ENCODE results near the gene GTF2F2. TPM values are rescaled to one million over a fixed set of nuclear protein-coding genes. Genes with fewer than 3 reads are reported as not detected.

GTF2F2 gene
- polyA plus RNA-seq, 1 experiment, result 44.3 TPM

DNA sequence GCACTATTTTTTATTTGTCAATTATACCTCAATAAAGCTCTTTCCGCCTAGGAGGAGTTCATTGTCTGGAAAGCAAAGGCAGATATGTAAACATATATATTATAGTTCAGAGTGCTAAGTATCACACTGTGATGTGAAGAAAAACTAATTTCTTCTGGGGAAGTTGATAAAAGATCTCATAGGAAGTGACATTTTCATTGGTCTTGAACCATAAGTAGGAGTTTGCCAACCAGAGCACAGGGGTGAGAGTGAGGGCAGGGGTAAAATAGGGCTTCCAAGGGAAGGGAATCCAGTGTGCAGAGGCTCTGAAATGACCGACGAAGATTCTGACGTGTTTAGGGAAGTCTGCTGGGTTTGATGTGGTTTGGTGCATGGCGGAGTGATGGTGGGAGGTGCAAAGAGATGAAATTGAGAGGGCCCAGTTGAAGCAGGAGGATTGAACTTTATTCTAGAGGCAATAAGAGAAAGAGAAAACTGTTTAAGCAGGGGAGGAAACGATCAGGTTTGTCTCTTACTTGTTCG is 780 bp upstream of the GTF2F2 start:
- peak; percentile 33 for DNase-seq (ENCODE audit: low read depth, low spot score)
- Histone ChIP-seq H3K9me3 (ENCODE audit: control insufficient read depth, insufficient read depth, low read length) (no peaks in the 10 kb centered on the region; the same call in 1 of the 2 replicates), H3K27me3 (ENCODE audit: control insufficient read depth, insufficient read depth, low read length) (no peaks in the 10 kb centered on the region), H3K4me3 (ENCODE audit: low read depth, low read length) (peak overlapping the region; percentile 96), H3K27ac (ENCODE audit: low read depth, low read length) (peak overlapping the region; percentile 91)
- CTCF ChIA-PET, result interaction anchor here (2.0 kb wide), 1 partner anchor 162 kb away, joined by 11 read pairs; no protein-coding TSS in a partner anchor
- POLR2A ChIA-PET, result interaction anchor here (0.6 to 1.0 kb wide), 2 partner anchors 48 to 206 kb away, joined by 3 to 5 read pairs; no protein-coding TSS in a partner anchor
- TF ChIP-seq, protein P1, sequence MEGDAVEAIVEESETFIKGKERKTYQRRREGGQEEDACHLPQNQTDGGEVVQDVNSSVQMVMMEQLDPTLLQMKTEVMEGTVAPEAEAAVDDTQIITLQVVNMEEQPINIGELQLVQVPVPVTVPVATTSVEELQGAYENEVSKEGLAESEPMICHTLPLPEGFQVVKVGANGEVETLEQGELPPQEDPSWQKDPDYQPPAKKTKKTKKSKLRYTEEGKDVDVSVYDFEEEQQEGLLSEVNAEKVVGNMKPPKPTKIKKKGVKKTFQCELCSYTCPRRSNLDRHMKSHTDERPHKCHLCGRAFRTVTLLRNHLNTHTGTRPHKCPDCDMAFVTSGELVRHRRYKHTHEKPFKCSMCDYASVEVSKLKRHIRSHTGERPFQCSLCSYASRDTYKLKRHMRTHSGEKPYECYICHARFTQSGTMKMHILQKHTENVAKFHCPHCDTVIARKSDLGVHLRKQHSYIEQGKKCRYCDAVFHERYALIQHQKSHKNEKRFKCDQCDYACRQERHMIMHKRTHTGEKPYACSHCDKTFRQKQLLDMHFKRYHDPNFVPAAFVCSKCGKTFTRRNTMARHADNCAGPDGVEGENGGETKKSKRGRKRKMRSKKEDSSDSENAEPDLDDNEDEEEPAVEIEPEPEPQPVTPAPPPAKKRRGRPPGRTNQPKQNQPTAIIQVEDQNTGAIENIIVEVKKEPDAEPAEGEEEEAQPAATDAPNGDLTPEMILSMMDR (IDR thresholded peaks at IDR 0.05; ENCODE audit: low read depth, low read length), result no peak

DNA sequence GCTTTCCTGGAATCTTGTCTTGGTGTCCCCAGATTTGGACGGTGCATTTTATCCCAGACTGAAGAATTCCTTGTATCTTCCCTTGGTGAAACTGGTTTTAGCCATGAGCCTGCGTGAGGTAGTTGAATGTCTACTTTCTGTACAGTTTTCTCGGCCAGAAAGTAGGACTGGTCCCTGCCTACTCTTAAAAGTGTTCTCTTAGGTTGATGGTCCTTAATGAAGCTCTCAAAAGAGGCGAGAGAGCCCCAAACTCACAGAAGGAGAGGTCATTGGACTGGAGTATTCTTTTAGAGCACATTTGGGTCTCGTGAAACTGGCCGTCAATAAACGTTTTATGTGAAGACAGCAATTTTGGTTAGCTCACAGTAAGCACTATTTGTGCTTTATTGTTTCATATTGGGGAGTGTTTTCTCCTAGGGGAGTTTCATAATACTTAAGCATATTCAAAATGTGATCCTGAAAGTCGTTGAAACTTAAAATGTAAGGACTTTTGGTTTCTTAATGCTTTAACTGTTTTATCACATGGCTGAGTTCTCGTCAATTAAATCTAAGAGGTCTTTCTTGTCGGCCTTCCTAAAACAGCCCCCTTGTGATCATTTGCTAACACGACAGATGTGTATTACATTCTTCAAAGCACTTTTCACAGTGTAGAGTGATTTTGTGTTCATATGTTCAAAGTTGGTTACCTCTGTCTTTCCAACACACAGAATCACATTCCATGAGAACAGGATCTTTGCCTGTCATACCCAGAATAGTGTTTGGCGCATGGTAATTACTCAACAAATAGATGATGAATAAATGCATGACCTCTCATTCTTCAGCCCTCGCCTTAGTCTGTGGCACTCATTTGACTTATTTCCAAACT is 889 bp downstream of the GTF2F2 start:
- CTCF ChIA-PET, result interaction anchor here (0.9 to 2.0 kb wide), 2 partner anchors 15 to 160 kb away, joined by 3 to 11 read pairs; no protein-coding TSS in a partner anchor

DNA sequence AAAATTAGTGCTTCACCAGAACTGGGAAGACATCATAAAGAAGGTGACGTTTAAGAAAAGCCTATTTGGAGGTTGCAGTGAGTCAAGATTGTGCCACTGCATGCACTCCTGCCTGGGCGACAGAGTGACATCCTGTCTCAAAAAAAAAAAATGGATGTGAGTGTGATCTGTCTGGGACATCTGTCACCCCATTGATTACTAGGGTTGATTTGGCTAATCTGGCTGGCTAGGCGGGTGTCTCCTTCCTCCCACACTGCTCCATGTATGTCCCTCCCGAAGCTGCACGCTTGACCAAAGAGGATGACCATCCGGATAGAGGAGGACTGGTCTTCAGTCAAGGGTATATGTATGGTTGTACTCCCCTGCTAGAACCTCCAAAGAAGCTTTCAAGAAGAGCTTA is 2.6 kb downstream of the GTF2F2 start:
- H3K4me3 ChIP-seq (ENCODE audit: low read depth, low read length), result no peak overlapping the region
- H3K27ac ChIP-seq (ENCODE audit: low read depth, low read length), result no peak overlapping the region
- H3K9me3 ChIP-seq (ENCODE audit: control insufficient read depth, insufficient read depth, low read length), result no peaks in the 10 kb centered on the region; the same call in 1 of the 2 replicates
- CTCF ChIA-PET, result no interaction called here
- POLR2A ChIA-PET, result no interaction called here
- TF ChIP-seq, protein P1 (IDR thresholded peaks at IDR 0.05; ENCODE audit: low read depth, low read length), result no peak
- H3K27me3 ChIP-seq (ENCODE audit: control insufficient read depth, insufficient read depth, low read length), result no peaks in the 10 kb centered on the region
- no peak for DNase-seq (ENCODE audit: low read depth, low spot score)

More for the DNA sequence above, 889 bp downstream of the GTF2F2 start:
- no peaks in the 10 kb centered on the region; the same call in 1 of the 2 replicates for H3K9me3 ChIP-seq (ENCODE audit: control insufficient read depth, insufficient read depth, low read length)
- TF ChIP-seq, protein P1 (IDR thresholded peaks at IDR 0.05; ENCODE audit: low read depth, low read length), result peak; percentile 44
- H3K27ac ChIP-seq (ENCODE audit: low read depth, low read length), result peak overlapping the region; percentile 91
- no peak for DNase-seq (ENCODE audit: low read depth, low spot score)
- no peaks in the 10 kb centered on the region for H3K27me3 ChIP-seq (ENCODE audit: control insufficient read depth, insufficient read depth, low read length)
- peak overlapping the region; percentile 96 for H3K4me3 ChIP-seq (ENCODE audit: low read depth, low read length)
- POLR2A ChIA-PET, result no interaction called here

DNA sequence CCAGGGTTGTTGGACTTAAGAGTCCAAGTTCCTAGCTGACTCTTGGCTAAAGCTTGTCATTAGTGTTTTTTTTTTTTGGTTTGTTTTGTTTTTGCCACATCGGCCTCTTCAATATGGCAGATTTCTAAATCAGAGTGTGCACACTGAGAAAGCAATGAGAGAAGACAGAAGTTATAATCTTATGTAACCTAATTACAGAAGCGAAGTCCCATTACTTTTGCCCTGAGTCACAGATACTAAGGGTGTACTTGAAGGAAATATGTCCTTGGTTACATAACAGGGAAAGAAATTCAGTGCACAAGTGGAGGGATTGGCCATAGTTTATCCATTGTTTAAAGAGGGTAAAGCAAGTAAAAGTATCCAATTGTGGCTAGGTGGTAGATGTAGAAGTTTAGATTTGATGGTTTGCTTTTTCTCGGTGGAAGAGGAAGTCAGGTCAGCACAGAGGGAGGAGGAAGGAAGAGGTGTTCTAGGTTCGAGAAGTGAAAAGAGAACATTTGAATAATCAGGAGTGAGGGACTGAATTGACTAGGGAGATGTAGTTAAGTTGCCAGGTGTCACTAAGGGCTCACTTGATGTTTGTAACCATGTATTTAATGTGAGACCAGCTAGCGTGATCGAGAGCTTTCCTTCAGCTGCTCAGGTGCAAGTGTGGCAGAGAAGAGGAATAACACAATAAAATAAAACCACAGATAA is 12.2 kb downstream of the GTF2F2 start:
- Histone ChIP-seq H3K4me3 (ENCODE audit: low read depth, low read length) (no peak overlapping the region), H3K27me3 (ENCODE audit: control insufficient read depth, insufficient read depth, low read length) (no peaks in the 10 kb centered on the region), H3K27ac (ENCODE audit: low read depth, low read length) (no peak overlapping the region), H3K9me3 (ENCODE audit: control insufficient read depth, insufficient read depth, low read length) (no peaks in the 10 kb centered on the region)
- CTCF ChIA-PET, result no interaction called here
- TF ChIP-seq, protein P1 (IDR thresholded peaks at IDR 0.05; ENCODE audit: low read depth, low read length), result no peak
- POLR2A ChIA-PET, result no interaction called here
- no peak for DNase-seq (ENCODE audit: low read depth, low spot score)
